Measurements from ENCODE around the gene IFNLR1. TPM values are rescaled to one million over a fixed set of nuclear protein-coding genes. Genes with fewer than 3 reads are reported as not detected.

Gene IFNLR1
- total and polyA plus RNA-seq, 9 of the 15 experiments (the other 6 are each of a cell fraction or from before 2014, with no cell fraction given) = not detected

- BruUV-seq (replicated peaks) = no TSS peak
- no peaks in the 10 kb centered on the region for H3K9me3 ChIP-seq (replicated peaks; ENCODE audit: control insufficient read depth, insufficient read depth, low read depth, low read length)
- H3K9me1 ChIP-seq (ENCODE audit: control insufficient read depth, insufficient read depth, low read length) = no peaks in the 10 kb centered on the region
- no peak for DNase-seq (ENCODE audit: extremely low read depth in 1 of 4, low spot score in 3 of 4)
- intact Hi-C loops (cut with micrococcal nuclease) (loop anchor here (5.0 kb wide), 1 partner anchor 167 kb away; no protein-coding TSS in a partner anchor), in situ Hi-C loops (cut with MboI) (no loop called here)
- H3K4me3 ChIP-seq = no peak overlapping the region
- H3K79me2 ChIP-seq (ENCODE audit: control insufficient read depth, insufficient read depth, low read length) = no peaks in the 10 kb centered on the region
- peaks cover 0 to 9% of the 10 kb centered on the region in 2 experiments; a peak in 3 of 5 replicates for H3K4me1 ChIP-seq (replicated peaks in 1 of 2; ENCODE audit: control insufficient read depth in 2 of 2, insufficient read depth in 2 of 2, low read length in 2 of 2)
- ChIA-PET POLR2A (interaction anchor here (0.9 to 1.1 kb wide), 2 partner anchors 8 to 12 kb away, joined by 3 to 4 read pairs; no protein-coding TSS in a partner anchor), CTCF (ENCODE audit: low intra/inter-chr PET ratio) (no interaction called here)
- FAIRE-seq = no peak
- no peak overlapping the region for H3K27ac ChIP-seq (ENCODE audit: extremely low read depth, low read depth, low read length)
- H4K20me1 ChIP-seq (replicated peaks; ENCODE audit: control insufficient read depth, insufficient read depth, low read length) = peaks cover 16% of the 10 kb centered on the region
- ATAC-seq = no peak
- 17% methylated on average over 6 of the region's 6 CpGs for WGBS (ENCODE audit: insufficient coverage, low coverage, missing lambda C conversion rate)
- no peak overlapping the region for H3K9ac ChIP-seq (ENCODE audit: insufficient read depth in 1 of 2, low read depth in 2 of 2, low read length in 2 of 2)
- TF ChIP-seq FOXK2 (conservative IDR thresholded peaks at IDR 0.05 in 1 of 2, IDR thresholded peaks at IDR 0.05 in 1 of 2; ENCODE audit: low read depth in 2 of 2) = no peak
- peak in 1 of 2 experiments; percentile 33; a peak in 1 of 4 replicates for TF ChIP-seq FOXA3 (CRISPR knock-in tag; conservative IDR thresholded peaks at IDR 0.05 in 1 of 2, IDR thresholded peaks at IDR 0.05 in 1 of 2)
- TF ChIP-seq POLR2AphosphoS2 (IDR thresholded peaks at IDR 0.05; ENCODE audit: low read length) = no peak
- no peak for TF ChIP-seq POU5F1 (IDR thresholded peaks at IDR 0.05; ENCODE audit: borderline replicate concordance, low read depth, low read length, partially characterized antibody)
- no peak for TF ChIP-seq TOE1 (IDR thresholded peaks at IDR 0.05; ENCODE audit: borderline replicate concordance)
- TF ChIP-seq TOE1 (CRISPR knock-in tag; IDR thresholded peaks at IDR 0.05; ENCODE audit: borderline replicate concordance, low read depth) = no peak
- H3K27me3 ChIP-seq (ENCODE audit: control insufficient read depth in 2 of 2, insufficient read depth in 2 of 2, low read length in 2 of 2) = peaks cover 55 to 91% of the 10 kb centered on the region in 2 experiments
- no peak overlapping the region for H3K4me2 ChIP-seq (ENCODE audit: insufficient read depth, low read length)
- H2AFZ ChIP-seq (ENCODE audit: low read depth, low read length) = no peak overlapping the region
- no peaks in the 10 kb centered on the region for H3K36me3 ChIP-seq (ENCODE audit: control insufficient read depth, insufficient read depth, low read length)
Observed at GRCh38 chr1:24114753-24115152, 72.3 kb downstream of the IFNLR1 start.

All from K562 (cell line).